A673 (cell line): Measurements from ENCODE around the gene ANKRD17.

Experiments used
- CTCF ChIP-seq: fragments of 300-800, 200-600 bp; sonication (generic); conservative IDR thresholded peaks from 2 replicates; pipeline ENCODE4 v1.5.1; 2017; ENCODE audit warnings: low read depth, mild to moderate bottlenecking, antibody characterized with exemption, low read length, moderate library complexity, mixed read lengths
- EZH2 ChIP-seq: fragments of 200-600 bp; sonication (generic); IDR thresholded peaks from 2 replicates; pipeline ENCODE4 v1.6.1; 2017; ENCODE audit warnings: borderline replicate concordance, low read depth, mild to moderate bottlenecking, mixed read lengths, antibody characterized with exemption, low read length; ENCODE audit not compliant: poor library complexity, severe bottlenecking

- TF ChIP-seq EZH2 (no peak), CTCF (no peak)
These were observed 8.0 kb downstream of the ANKRD17 start for GRCh38 chr4:73250642-73251041.
